Spleen (tissue), 7 donors: ENCODE data around the gene TEAD1.

Experiments
- POLR2AphosphoS5 ChIP-seq, 3 donors: sonication (generic); formaldehyde crosslinking; IDR thresholded peaks; one replicate each; pipeline ENCODE4 v1.5.1; 2017; ENCODE audit warnings: antibody characterized with exemption in 3 of 3
- TF ChIP-seq, protein P1 (sequence below), 11 experiments: fragments of 200-600 bp in 7 of 11; fragments of 450-650 bp in 4 of 11; sonication (generic) in 4 of 11; IDR thresholded peaks in 8 of 11; conservative IDR thresholded peaks in 3 of 11; 1 replicate in 7 of 11; 2 replicates in 4 of 11; pipeline versions ENCODE4 v1.4.0 to v1.8.0; 2016 to 2021; ENCODE audit warnings: antibody characterized with exemption in 11 of 11, inconsistent platforms in 4 of 11, mild to moderate bottlenecking in 1 of 11
- donor health status: DM: no; HTN: no; CAD: no; lungs with moderate emphysema.
- donor health status: DM: no; HTN: no; CAD: no.
- donor health status: DM: no; HTN: no; CAD: no.

GRCh38 chr11:12793506-12793905, 119.3 kb downstream of the TEAD1 start:
- TF ChIP-seq, protein P1, sequence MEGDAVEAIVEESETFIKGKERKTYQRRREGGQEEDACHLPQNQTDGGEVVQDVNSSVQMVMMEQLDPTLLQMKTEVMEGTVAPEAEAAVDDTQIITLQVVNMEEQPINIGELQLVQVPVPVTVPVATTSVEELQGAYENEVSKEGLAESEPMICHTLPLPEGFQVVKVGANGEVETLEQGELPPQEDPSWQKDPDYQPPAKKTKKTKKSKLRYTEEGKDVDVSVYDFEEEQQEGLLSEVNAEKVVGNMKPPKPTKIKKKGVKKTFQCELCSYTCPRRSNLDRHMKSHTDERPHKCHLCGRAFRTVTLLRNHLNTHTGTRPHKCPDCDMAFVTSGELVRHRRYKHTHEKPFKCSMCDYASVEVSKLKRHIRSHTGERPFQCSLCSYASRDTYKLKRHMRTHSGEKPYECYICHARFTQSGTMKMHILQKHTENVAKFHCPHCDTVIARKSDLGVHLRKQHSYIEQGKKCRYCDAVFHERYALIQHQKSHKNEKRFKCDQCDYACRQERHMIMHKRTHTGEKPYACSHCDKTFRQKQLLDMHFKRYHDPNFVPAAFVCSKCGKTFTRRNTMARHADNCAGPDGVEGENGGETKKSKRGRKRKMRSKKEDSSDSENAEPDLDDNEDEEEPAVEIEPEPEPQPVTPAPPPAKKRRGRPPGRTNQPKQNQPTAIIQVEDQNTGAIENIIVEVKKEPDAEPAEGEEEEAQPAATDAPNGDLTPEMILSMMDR (IDR thresholded peaks at IDR 0.05 in 8 of 11, conservative IDR thresholded peaks at IDR 0.05 in 3 of 11) = no peak
- TF ChIP-seq POLR2AphosphoS5 (IDR thresholded peaks at IDR 0.05) = no peak
